Activated T-helper 2 cell treated with anti-CD3 and anti-CD28 coated beads, Interferon-gamma antibody, Interleukin-2, Interleukin-4, amounts not matched to agents 10 μg/mL and 5 μg/mL and 100 μg/mL, durations not matched to agents 14 hours and 24 hours and 36 hours (primary cell): ENCODE data around the gene MAML3. TPM values are rescaled to one million over a fixed set of nuclear protein-coding genes. Genes with fewer than 3 reads are reported as not detected.

Experiments
- DNase-seq: peaks from one replicate; pipeline ENCODE4 v3.0.0; 2021; ENCODE audit warnings: low spot score
- H3K27ac Mint-ChIP-seq: one replicate; pipeline ENCODE4 v1.8.0; 2021; ENCODE audit warnings: mixed read lengths
- H3K27me3 Mint-ChIP-seq: one replicate; pipeline ENCODE4 v1.8.0; 2021; ENCODE audit warnings: low read depth, mixed read lengths
- H3K36me3 Mint-ChIP-seq: one replicate; pipeline ENCODE4 v1.8.0; 2021; ENCODE audit warnings: low read depth, mixed read lengths
- H3K4me1 Mint-ChIP-seq: one replicate; pipeline ENCODE4 v1.8.0; 2021; ENCODE audit warnings: low read depth, mixed read lengths
- H3K4me3 Mint-ChIP-seq: one replicate; pipeline ENCODE4 v1.8.0; 2021; ENCODE audit warnings: low read depth, mild to moderate bottlenecking, moderate library complexity, mixed read lengths
- H3K9me3 Mint-ChIP-seq: one replicate; pipeline ENCODE4 v1.8.0; 2021; ENCODE audit warnings: mixed read lengths
- intact Hi-C: fragments of 100-400 bp; cut with micrococcal nuclease; formaldehyde crosslinking; loops from one replicate; pipeline ENCODE4 v1.15.1; 2023
- total RNA-seq: library from RNA; stranded (reverse); gene quantifications from 2 replicates; pipeline ENCODE4 v1.2.3, GENCODE V29; 2022

The MAML3 gene
- total RNA-seq, 1 donor from 2014 or later = 3.3 TPM

- Mint-ChIP-seq H3K4me3 (no peak overlapping the region), H3K27ac (no peak overlapping the region), H3K27me3 (peaks cover 11% of the 10 kb centered on the region), H3K36me3 (no peaks in the 10 kb centered on the region), H3K9me3 (no peaks in the 10 kb centered on the region), H3K4me1 (peaks cover 7% of the 10 kb centered on the region)
- intact Hi-C loops = no loop called here
- no peak for DNase-seq
These were observed 370.1 kb downstream of the MAML3 start for GRCh38 chr4:139783741-139784484.

- intact Hi-C loops = no loop called here
- H3K4me3 Mint-ChIP-seq = no peak overlapping the region
- DNase-seq = no peak
- no peaks in the 10 kb centered on the region for H3K36me3 Mint-ChIP-seq
- peaks cover 6% of the 10 kb centered on the region for H3K27me3 Mint-ChIP-seq
- no peaks in the 10 kb centered on the region for H3K9me3 Mint-ChIP-seq
- H3K4me1 Mint-ChIP-seq = no peaks in the 10 kb centered on the region
- no peak overlapping the region for H3K27ac Mint-ChIP-seq
These were observed 371.0 kb downstream of the MAML3 start for GRCh38 chr4:139782926-139783522.

GRCh38 chr4:139781066-139781465 lies 372.9 kb downstream of the MAML3 start:
- no peaks in the 10 kb centered on the region for H3K36me3 Mint-ChIP-seq

DNA sequence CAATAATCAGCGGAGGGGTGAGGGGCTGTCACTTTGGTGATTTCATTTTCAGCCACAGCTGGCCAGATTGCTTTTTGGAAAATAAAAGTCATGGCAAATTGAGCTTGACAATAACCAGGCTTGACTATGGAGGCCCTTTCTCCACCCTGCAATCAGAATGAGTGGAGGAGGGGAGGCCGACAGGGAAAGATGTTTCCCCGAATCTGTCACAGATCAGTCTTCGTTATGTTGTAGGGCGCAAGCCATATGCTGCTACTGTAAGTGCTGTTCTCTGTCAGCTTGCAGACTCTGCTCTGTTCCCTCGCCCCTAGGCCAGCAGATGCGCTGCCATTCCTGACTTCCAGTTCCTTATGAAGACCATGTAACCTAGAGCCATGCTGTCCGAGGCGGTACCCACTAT lies 374.3 kb downstream of the MAML3 start:
- intact Hi-C loops = no loop called here
- Mint-ChIP-seq H3K27me3 (peaks cover 8% of the 10 kb centered on the region), H3K4me1 (no peaks in the 10 kb centered on the region), H3K27ac (no peak overlapping the region), H3K4me3 (no peak overlapping the region), H3K9me3 (no peaks in the 10 kb centered on the region), H3K36me3 (no peaks in the 10 kb centered on the region)
- no peak for DNase-seq

More at GRCh38 chr4:139781066-139781465, 372.9 kb downstream of the MAML3 start:
- H3K4me1 Mint-ChIP-seq = no peaks in the 10 kb centered on the region
- H3K4me3 Mint-ChIP-seq = no peak overlapping the region
- H3K9me3 Mint-ChIP-seq = no peaks in the 10 kb centered on the region
- DNase-seq = no peak
- intact Hi-C loops = no loop called here
- peaks cover 6% of the 10 kb centered on the region for H3K27me3 Mint-ChIP-seq
- H3K27ac Mint-ChIP-seq = no peak overlapping the region

- DNase-seq = no peak
- no peak overlapping the region for H3K27ac Mint-ChIP-seq
- intact Hi-C loops = no loop called here
- no peak overlapping the region for H3K4me3 Mint-ChIP-seq
- H3K4me1 Mint-ChIP-seq = no peaks in the 10 kb centered on the region
- H3K27me3 Mint-ChIP-seq = peaks cover 12% of the 10 kb centered on the region
- no peaks in the 10 kb centered on the region for H3K9me3 Mint-ChIP-seq
- H3K36me3 Mint-ChIP-seq = no peaks in the 10 kb centered on the region
These were observed 376.2 kb downstream of the MAML3 start for GRCh38 chr4:139777757-139778156.

GRCh38 chr4:139776235-139776634 lies 377.7 kb downstream of the MAML3 start:
- intact Hi-C loops = no loop called here
- Mint-ChIP-seq H3K9me3 (no peaks in the 10 kb centered on the region), H3K27ac (no peak overlapping the region), H3K4me3 (no peak overlapping the region), H3K4me1 (no peaks in the 10 kb centered on the region), H3K27me3 (peaks cover 12% of the 10 kb centered on the region), H3K36me3 (no peaks in the 10 kb centered on the region)
- no peak for DNase-seq

GRCh38 chr4:139774759-139775487 lies 379.1 kb downstream of the MAML3 start:
- H3K27me3 Mint-ChIP-seq = peaks cover 12% of the 10 kb centered on the region
- H3K27ac Mint-ChIP-seq = no peak overlapping the region
- no peak for DNase-seq
- no peaks in the 10 kb centered on the region for H3K4me1 Mint-ChIP-seq
- H3K4me3 Mint-ChIP-seq = no peak overlapping the region
- H3K9me3 Mint-ChIP-seq = no peaks in the 10 kb centered on the region
- intact Hi-C loops = no loop called here
- no peaks in the 10 kb centered on the region for H3K36me3 Mint-ChIP-seq

GRCh38 chr4:139773560-139774318 lies 380.2 kb downstream of the MAML3 start:
- Mint-ChIP-seq H3K27me3 (peaks cover 12% of the 10 kb centered on the region), H3K27ac (no peak overlapping the region), H3K4me1 (no peaks in the 10 kb centered on the region), H3K9me3 (no peaks in the 10 kb centered on the region), H3K4me3 (no peak overlapping the region), H3K36me3 (no peaks in the 10 kb centered on the region)
- no peak for DNase-seq
- intact Hi-C loops = no loop called here

DNA sequence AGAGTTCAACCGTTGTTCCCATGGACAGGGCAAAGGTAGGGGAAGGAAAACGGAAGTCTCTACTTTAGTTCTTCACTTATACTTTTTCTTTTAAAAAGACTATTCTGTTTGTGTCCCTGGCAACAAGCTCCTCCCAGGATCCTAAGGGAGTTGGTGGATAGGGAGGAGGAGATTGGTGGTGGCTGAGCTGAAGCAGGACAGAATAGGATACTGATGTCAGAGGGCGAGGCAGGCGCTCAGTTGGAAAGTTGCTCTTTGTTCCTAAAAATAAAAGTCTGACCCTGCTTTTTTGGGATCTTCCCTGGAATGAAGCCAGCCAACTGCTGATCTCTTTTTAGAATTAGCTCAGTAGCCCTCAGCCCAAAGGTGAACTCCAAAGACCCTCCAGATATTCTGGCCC lies 383.6 kb downstream of the MAML3 start:
- Mint-ChIP-seq H3K4me3 (no peak overlapping the region), H3K27me3 (peaks cover 5% of the 10 kb centered on the region), H3K36me3 (no peaks in the 10 kb centered on the region), H3K27ac (no peak overlapping the region), H3K4me1 (no peaks in the 10 kb centered on the region), H3K9me3 (no peaks in the 10 kb centered on the region)
- DNase-seq = no peak
- intact Hi-C loops = no loop called here

- DNase-seq = no peak
- intact Hi-C loops = no loop called here
- H3K36me3 Mint-ChIP-seq = no peaks in the 10 kb centered on the region
- H3K4me1 Mint-ChIP-seq = no peaks in the 10 kb centered on the region
- peaks cover 5% of the 10 kb centered on the region for H3K27me3 Mint-ChIP-seq
- no peaks in the 10 kb centered on the region for H3K9me3 Mint-ChIP-seq
- no peak overlapping the region for H3K4me3 Mint-ChIP-seq
- H3K27ac Mint-ChIP-seq = no peak overlapping the region
These were observed 384.6 kb downstream of the MAML3 start for GRCh38 chr4:139769364-139769763.

DNA sequence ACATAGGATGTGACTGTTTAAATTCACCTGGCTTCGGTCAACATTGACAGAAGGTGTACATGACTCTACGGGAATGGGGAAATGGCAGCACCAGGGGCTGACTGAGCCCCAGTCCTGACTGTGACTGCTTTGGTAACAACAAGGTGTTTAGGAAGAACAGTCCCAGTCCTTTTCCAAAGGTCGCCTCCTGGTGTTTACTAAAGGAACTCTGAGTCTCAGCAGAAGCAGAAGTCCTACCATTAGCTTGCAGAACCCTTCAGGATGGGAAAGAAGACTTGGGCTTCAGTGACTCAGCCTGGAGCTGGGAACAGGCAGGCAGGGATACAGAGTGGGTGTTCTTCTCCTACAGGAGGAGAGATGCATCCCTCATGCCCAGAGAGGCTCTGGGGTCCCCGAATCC lies 385.1 kb downstream of the MAML3 start:
- H3K27ac Mint-ChIP-seq = no peak overlapping the region
- H3K27me3 Mint-ChIP-seq = peaks cover 4% of the 10 kb centered on the region
- H3K36me3 Mint-ChIP-seq = no peaks in the 10 kb centered on the region
- H3K4me1 Mint-ChIP-seq = no peaks in the 10 kb centered on the region
- no peak for DNase-seq
- no peaks in the 10 kb centered on the region for H3K9me3 Mint-ChIP-seq
- intact Hi-C loops = no loop called here
- H3K4me3 Mint-ChIP-seq = no peak overlapping the region

- no peaks in the 10 kb centered on the region for H3K36me3 Mint-ChIP-seq
- no peaks in the 10 kb centered on the region for H3K4me1 Mint-ChIP-seq
- no peaks in the 10 kb centered on the region for H3K9me3 Mint-ChIP-seq
- H3K4me3 Mint-ChIP-seq = no peak overlapping the region
- DNase-seq = no peak
- intact Hi-C loops = no loop called here
- no peak overlapping the region for H3K27ac Mint-ChIP-seq
- H3K27me3 Mint-ChIP-seq = peaks cover 4% of the 10 kb centered on the region
These were observed 385.6 kb downstream of the MAML3 start for GRCh38 chr4:139768366-139768765.
